SK-N-MC (cell line): ENCODE measurements around the gene SON.

Experiments used
- EZH2 ChIP-seq: fragments of 200-600 bp; sonication (generic); IDR thresholded peaks from one replicate; pipeline ENCODE4 v1.6.1; 2017; ENCODE audit warnings: antibody characterized with exemption
- POLR2AphosphoS5 ChIP-seq: IDR thresholded peaks from 2 replicates; pipeline ENCODE4 v1.6.1; 2012; ENCODE audit warnings: mild to moderate bottlenecking, low read depth, low read length, borderline replicate concordance

DNA sequence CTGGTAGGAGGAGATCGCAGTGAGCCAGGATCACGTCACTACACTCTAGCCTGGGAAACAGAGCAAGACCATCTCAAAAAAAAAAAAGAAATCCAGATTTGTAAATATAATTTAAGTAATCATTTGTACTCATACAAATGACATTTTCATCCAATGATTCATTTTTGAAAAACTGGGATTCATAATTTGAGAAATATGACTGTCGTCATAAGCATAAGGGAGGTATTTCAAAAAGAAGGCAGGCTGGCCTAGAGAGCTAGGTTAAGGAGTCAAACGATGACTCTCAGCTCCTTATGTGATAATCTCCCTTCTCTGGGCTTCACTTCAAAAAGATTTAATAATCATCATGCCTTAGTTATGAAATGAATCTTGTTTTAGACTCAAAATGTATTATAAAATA lies 3.2 kb upstream of the SON start:
- TF ChIP-seq POLR2AphosphoS5: no peak
- no peak for TF ChIP-seq EZH2
